ENCODE results near the gene PINLYP.

Gene PINLYP

GRCh38 chr19:43575156-43575950, at the start of gene PINLYP, which contains the start of gene XRCC1:
PINLYP (plus strand) TSS chr19:43575801; CDS start chr19:43577192, 1,391 bp downstream.
XRCC1 (minus strand) TSS chr19:43575527; CDS start chr19:43575458, 69 bp downstream.
- in situ Hi-C loops (cut with MboI; ENCODE audit: low sequenced_read_pairs, unreplicated experiment) = no loop called here
- DNase-seq (ENCODE audit: low spot score) = peak; percentile 99
- TF ChIP-seq CTCF (IDR thresholded peaks at IDR 0.05; ENCODE audit: borderline replicate concordance, control extremely low read depth, extremely low read depth, insufficient read depth, missing control alignments) = no peak

GRCh38 chr19:43525836-43526771, 49.5 kb upstream of the PINLYP start:
- TF ChIP-seq CTCF (IDR thresholded peaks at IDR 0.05; ENCODE audit: borderline replicate concordance, control extremely low read depth, extremely low read depth, insufficient read depth, missing control alignments) = no peak
- in situ Hi-C loops (cut with MboI; ENCODE audit: low sequenced_read_pairs, unreplicated experiment) = no loop called here
- no peak for DNase-seq (ENCODE audit: low spot score)

GRCh38 chr19:43526884-43527859, 48.4 kb upstream of the PINLYP start, which contains the start of gene ETHE1:
ETHE1 (minus strand) TSS chr19:43527201; CDS start chr19:43527177, 24 bp downstream.
- TF ChIP-seq CTCF (IDR thresholded peaks at IDR 0.05; ENCODE audit: borderline replicate concordance, control extremely low read depth, extremely low read depth, insufficient read depth, missing control alignments) = no peak
- in situ Hi-C loops (cut with MboI; ENCODE audit: low sequenced_read_pairs, unreplicated experiment) = no loop called here
- DNase-seq (ENCODE audit: low spot score) = peak; percentile 90

- DNase-seq (ENCODE audit: low spot score) = no peak
- no peak for TF ChIP-seq CTCF (IDR thresholded peaks at IDR 0.05; ENCODE audit: borderline replicate concordance, control extremely low read depth, extremely low read depth, insufficient read depth, missing control alignments)
- in situ Hi-C loops (cut with MboI; ENCODE audit: low sequenced_read_pairs, unreplicated experiment) = no loop called here
Observed at GRCh38 chr19:43527860-43528622, 47.6 kb upstream of the PINLYP start.

- peak; percentile 59 for DNase-seq (ENCODE audit: low spot score)
Observed at GRCh38 chr19:43532571-43532961, 43.0 kb upstream of the PINLYP start.

More at GRCh38 chr19:43532571-43532961, 43.0 kb upstream of the PINLYP start:
- no peak for TF ChIP-seq CTCF (IDR thresholded peaks at IDR 0.05; ENCODE audit: borderline replicate concordance, control extremely low read depth, extremely low read depth, insufficient read depth, missing control alignments)
- in situ Hi-C loops (cut with MboI; ENCODE audit: low sequenced_read_pairs, unreplicated experiment) = no loop called here

Data from GM13976 (cell line).